Activated CD4-positive, CD25-positive, alpha-beta regulatory T cell treated with anti-CD3 and anti-CD28 coated beads, Interleukin-2, amount 50 U/mL, for 24 hours (primary cell): ENCODE data around the gene TTBK1.
A peak's percentile ranks its signal among the peaks of the same experiment; 100 is the strongest.

Experiments
- ATAC-seq, 2 donors: fragments of 150-1000 bp; cut with Tn5 transposase; one replicate each; pipeline ENCODE4 v1.10.0; 2021; ENCODE audit warnings: mild to moderate bottlenecking in 1 of 2, moderate library complexity in 1 of 2

Gene TTBK1

DNA sequence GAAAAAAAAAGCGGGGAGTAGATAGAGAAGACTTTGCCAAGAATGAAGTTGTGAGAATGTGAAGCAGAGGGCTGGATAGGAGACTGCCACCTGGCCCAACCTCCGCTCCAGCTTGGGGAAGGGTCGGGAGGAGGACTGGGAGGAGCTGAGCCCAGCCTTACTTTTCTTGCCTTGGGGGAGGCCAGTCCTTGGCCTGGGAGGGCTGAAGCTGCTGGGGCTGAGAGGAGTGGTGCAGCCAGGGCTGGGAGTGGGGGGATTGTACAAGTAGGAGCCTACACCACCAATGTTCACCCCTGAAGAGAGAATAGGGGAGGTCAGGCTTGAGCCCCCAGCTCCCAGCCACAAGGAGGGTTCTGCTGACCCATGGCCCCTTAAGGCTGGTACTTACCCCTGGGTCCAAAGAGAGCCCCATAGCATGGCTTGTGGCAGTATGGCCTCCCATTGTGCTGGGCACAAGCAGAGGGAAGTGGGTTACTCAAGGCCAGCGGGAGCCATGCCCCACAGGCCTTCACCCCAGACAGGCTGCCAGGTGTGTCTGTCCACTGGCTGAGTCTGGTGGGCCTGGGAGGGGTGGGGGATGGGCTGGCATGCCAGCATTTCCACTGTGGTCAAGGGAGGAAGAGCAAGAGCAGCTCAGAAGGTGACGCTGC is 64.3 kb downstream of the TTBK1 start:
- no peak for ATAC-seq

DNA sequence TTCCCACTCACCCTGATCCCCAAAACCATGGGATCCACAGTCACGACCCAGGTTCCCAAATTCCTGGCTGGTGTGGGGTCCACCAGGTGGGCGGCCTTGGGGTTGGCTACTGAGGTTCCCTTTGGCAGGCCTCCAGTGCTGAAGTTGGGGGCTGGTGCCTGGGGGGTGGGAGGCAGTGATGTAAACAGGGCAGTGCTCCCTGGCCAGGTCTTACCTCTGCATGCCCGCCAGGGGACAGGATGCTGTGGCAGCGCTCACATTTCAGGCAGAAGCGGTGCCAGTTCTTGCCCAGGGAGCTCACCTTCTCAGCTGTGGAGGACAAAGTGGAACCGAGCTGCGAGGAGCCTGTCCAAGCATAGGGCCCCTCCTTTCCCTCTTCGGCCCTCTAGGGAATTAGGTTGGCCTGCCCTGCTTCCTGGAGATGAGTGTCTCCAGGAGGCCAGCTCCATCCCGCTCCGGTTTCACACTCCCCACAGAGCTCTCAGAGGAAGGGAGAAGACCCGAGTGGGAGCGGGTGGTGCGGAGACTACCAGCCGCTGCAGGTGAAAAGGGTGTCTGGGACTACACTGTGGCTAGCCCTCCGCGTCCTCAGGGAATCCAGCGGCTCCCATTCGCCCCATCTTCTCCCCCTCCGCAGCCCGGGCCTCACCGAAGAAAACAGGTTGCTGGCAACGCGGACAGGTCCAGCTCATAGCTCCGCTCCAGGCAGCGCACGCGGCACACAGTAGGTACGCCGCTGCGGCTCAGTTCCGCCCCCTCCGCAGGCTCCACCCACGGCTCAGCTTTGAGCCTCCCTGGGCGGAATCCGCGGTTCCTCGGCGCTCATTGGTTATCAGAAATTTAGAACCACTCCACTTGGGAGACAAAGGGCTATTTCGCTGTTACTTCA is 65.1 kb downstream of the TTBK1 start, which contains the start of gene CRIP3:
Gene CRIP3, minus strand, starts transcription at position 726 of the 889 bp plus-strand sequence. Its CDS starts 34 bp downstream, at position 692.
- ATAC-seq, result peak; percentile 83 to 88

DNA sequence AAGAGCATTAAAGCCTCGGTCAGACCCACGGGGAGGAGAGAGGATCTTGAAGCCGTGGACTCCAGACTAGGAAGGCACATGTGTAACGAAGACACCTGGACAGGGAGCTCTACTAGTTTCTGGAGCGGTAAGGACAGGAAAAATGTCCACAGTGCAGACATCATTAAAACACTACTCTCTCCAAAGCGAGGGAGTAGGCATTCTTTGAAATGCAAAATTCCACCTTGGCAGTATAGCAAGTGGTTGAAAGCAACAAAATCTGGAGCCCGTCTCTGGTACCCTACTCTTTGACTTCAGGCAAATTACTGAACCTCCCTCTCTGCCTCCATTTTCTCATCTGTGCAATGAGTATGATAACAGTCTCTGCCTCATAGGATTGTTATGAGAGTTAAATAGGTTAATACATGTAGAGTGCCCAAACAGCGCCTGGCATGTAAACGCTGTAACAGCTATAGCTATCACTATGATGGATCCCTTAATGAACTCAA is 65.8 kb downstream of the TTBK1 start:
- ATAC-seq, result no peak

DNA sequence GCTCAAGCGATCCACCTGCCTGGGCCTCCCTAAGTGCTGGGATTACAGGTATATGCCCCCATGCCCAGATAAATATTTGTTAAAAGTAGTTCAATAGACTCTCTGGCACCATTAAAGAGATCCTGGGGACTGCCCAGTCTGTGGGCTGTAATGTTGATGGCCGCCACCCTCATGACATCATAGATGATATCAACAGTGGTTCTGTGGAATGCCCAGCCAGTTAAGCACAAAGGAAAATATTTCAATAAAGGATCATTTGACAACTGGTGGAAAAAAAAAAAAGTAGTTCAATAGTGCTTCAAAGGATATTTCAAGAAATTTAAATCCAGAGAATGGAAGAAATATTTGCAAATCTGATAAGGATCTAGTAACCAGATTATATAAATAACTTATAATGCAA is 66.9 kb downstream of the TTBK1 start:
- no peak for ATAC-seq

DNA sequence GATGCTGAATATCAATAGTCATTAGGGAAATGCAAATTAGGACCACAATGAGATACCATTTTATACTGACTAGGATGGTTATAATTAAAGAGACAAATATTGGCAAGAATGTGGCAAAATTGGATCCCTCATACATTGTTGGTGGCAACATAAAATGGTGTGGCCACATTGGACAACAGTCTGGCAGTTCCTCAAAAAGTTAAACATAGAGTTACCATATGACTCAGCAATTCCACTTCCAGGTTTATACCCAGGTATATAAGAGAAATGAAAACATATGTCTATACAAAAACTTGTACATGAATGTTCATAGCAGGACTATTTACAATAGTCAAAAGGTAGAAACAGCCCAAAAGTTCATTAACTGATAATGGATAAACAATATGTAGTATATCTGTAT is 67.3 kb downstream of the TTBK1 start:
- ATAC-seq, result no peak

DNA sequence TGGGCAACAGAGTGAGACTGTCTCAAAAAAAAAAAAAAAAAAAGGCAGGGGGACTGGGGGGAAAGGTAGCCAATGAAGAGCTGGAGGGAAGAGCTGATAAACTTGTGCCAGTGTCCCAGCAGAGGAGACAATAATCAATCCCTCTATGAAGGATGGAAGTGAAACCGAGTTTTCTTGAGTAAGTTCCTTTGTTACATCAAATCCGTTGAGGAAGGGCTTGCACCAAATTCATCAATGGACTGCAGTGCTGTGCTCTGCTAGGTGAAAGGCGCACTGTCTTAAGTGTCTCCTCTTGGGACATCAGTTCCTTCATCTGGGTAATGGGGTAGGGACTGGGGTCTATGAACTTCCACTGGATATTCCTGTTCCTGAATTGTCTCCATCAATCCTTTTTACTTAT is 68.4 kb downstream of the TTBK1 start:
- ATAC-seq, result no peak

DNA sequence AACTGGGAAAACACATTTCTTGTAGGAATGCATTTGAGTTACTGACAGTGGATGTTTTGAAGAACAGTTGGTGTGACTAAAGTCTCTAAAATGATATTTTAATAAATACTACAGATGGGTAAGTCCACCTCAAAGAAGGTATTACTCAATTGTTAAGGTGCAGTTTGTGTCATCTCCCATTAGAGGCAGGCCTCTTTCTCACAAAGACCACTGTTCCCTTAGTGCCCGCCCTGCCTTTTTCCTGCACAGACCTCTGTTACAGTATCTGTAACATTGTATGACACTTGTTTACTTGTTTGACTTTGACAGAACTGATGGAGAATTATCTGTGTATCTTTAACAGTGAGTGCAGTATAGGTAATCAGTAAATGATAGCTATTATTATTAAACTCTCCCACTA is 70.5 kb downstream of the TTBK1 start:
- ATAC-seq, result no peak

DNA sequence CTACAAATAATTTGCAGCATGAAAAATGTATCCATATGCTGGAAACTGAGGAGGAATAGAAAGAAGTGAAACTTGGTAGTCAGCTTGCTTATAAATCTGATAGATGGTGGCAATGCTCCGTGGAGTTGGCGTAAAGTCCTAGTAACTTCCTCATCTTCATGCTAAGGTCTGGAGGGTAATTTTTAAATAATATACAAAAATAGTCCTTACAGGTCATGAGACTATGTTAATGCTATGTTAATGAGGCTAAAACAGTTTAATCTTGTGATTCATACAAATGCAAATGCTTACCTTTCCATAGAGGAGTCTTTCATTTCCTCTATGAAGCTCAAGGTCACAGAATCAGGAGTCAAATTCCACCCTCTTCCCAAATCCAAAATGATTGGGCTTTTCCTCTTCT is 74.7 kb downstream of the TTBK1 start:
- ATAC-seq, result no peak

DNA sequence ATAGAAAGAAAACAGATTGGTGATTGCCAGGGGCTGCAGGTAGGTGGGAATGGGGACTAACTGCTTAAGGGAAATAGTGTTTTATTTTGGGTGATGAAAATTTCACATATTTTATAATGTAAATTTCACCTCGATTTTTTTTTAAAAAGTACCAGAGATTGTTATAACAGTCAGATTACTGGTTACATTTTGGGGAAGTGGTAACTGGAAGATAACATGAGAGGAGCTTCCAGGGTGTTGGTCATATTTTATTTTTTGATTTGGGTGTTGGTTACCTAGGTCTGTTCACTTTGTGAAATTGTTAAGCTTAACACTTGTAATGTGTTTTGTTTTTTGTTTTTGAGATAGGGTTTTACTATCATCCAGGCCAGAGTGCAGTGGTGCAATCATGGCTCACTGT is 82.6 kb downstream of the TTBK1 start:
- ATAC-seq, result no peak

DNA sequence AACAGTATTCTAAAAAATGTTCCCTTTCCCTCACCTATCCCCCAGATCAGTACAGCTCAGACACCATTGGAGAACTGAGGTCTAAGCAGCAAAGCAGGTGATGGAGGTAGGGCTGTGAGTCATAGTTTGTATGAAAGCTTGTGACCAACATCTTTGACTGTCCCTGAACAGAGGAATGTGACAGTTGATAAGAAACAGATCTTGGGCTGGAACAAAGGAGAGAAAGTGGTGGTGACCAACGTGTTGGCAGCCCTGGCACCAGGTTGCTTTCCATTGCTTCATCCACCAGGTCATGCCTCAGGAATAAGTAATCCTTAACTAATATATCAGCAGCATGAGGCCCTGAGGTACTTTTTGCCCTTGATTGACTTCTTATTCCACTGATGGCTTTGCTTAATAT is 85.2 kb downstream of the TTBK1 start:
- no peak for ATAC-seq

DNA sequence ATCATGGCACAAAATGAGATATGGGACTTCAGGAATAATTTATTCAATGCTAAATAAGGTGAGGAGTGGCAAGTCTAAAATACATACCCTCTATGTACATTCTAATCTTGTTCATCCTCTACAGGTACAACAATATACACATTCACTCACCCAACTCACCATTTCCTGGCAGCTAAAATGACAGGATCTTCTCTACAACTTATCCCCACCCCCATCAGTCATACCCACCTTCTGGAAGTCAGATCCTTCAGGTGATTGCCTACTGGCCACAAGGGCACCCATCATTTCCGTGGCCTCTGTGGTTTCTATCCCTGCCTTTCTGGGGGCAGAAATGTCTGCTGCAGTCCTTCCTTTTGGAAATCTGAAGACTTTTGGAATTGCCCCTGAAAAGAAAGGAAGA is 88.2 kb downstream of the TTBK1 start:
- ATAC-seq, result peak in 1 of 2 donors; percentile 30

DNA sequence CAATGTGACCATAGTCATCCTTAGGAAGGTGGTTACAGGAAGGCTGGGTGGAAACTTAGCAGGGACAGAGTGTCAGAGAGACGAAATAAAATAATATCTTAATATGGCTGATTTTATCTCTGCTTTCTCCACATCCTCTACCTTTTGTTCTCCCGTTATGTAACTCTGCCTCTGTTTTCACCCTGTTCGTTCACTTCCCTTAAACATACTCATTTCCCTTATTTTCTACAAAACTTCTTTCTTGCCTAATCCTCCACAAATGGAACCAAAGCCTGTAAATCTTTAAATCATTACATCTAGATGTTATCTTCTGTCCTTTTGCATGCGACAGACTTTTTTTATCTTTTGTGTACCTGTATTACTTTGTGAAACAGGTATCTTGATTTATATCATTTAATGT is 88.6 kb downstream of the TTBK1 start:
- ATAC-seq, result no peak

DNA sequence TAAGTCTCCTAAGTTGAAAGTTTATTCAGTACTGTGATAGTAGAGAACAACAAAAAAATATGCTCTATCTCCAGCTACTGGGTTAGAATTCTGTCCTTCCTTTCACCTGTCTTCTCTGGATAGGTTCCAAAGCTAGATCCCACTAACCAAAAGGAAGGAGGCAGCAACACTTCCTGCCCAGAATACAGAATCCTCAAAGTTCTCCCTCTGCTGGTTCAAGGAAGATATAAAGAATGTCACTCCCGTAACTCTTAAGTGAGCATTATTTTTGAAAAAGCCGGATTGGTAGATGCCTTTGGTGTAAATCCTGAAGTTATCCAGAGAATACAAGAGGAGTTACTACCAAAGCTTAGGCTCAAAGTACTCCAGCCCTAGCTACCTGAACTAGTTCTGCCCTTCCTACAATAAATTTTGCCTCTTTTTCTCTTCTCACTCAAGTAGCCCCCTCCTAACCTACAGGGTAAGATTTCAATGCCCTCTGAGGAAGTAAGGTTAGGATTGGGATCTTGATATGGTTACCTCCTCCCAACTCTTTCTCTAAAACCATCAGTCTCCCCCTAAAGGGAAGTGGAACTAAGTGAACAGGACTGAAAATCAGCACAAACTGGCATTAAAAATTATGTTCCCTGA is 91.3 kb downstream of the TTBK1 start:
- ATAC-seq, result no peak

DNA sequence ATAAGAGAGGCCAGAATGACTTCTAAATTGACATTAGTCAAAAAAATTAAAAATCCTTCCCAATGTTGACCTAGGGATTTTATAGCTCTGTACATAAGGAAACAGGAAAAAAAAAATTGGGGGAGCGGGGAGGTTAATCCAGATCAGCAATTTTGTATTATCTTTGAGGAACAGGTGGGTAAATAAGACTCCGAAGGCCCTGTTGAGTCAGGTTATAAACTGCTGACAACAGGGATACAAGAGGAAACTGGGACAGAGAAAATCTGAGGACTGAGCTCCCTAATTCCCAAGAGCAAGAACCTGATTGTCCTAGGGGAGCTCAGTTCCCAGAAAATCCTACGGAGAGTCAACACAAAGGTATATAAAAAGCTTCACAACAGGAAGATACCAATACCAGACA is 92.2 kb downstream of the TTBK1 start:
- ATAC-seq, result no peak

DNA sequence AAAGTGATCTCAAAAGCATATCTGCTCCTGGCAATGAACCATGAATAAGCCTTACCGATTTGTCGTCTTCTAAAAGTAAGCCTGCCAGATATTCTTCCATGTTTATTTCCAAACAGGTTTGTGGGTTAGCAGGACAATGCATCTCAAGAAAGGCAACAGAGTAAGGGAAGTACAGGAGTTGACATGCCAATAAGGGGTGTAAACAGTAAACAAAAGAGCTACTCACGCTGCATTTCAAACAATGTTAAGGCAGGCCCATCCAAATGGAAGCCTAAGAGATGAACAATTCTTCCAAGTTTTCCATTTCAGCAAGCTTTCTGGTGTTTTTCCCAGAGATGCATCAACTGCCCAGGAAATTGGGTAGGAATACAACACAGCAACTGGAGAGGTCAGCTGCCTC is 93.1 kb downstream of the TTBK1 start:
- no peak for ATAC-seq
